HepG2 (cell line): ENCODE results near the gene EBF3.

Experiments used
- IKZF1 ChIP-seq: fragments of 450-650 bp; IDR thresholded peaks from 2 replicates; pipeline ENCODE4 v1.7.1; 2016
- MEIS1 ChIP-seq: sonication (generic); formaldehyde crosslinking; IDR thresholded peaks from 2 replicates; pipeline ENCODE4 v1.9.0; 2021; ENCODE audit warnings: mild to moderate bottlenecking, missing genetic modification reagents, moderate library complexity, borderline replicate concordance
- SAP130 ChIP-seq: IDR thresholded peaks from 2 replicates; pipeline ENCODE4 v1.6.1; 2016; ENCODE audit warnings: low read depth
- TEAD2 ChIP-seq: sonication (generic); formaldehyde crosslinking; IDR thresholded peaks from 2 replicates; pipeline ENCODE4 v1.9.0; 2021; ENCODE audit warnings: missing genetic modification reagents
- TMF1 ChIP-seq: sonication (generic); formaldehyde crosslinking; IDR thresholded peaks from 2 replicates; pipeline ENCODE4 v1.8.1; 2022; ENCODE audit warnings: low read depth, missing genetic modification reagents
- ZSCAN21 ChIP-seq: sonication (generic); formaldehyde crosslinking; IDR thresholded peaks from 2 replicates; pipeline ENCODE4 v1.8.0; 2022; ENCODE audit warnings: mild to moderate bottlenecking, missing genetic modification reagents, moderate library complexity, borderline replicate concordance
- TF ChIP-seq, protein P1 (sequence below): sonication (generic); IDR thresholded peaks from 2 replicates; pipeline ENCODE4 v1.6.1; 2016; ENCODE audit warnings: low read depth, borderline replicate concordance
- TF ChIP-seq, protein P2 (sequence below): sonication (generic); formaldehyde crosslinking; IDR thresholded peaks from 2 replicates; pipeline ENCODE4 v1.5.0; 2020; ENCODE audit warnings: mild to moderate bottlenecking, missing genetic modification reagents, moderate library complexity

DNA sequence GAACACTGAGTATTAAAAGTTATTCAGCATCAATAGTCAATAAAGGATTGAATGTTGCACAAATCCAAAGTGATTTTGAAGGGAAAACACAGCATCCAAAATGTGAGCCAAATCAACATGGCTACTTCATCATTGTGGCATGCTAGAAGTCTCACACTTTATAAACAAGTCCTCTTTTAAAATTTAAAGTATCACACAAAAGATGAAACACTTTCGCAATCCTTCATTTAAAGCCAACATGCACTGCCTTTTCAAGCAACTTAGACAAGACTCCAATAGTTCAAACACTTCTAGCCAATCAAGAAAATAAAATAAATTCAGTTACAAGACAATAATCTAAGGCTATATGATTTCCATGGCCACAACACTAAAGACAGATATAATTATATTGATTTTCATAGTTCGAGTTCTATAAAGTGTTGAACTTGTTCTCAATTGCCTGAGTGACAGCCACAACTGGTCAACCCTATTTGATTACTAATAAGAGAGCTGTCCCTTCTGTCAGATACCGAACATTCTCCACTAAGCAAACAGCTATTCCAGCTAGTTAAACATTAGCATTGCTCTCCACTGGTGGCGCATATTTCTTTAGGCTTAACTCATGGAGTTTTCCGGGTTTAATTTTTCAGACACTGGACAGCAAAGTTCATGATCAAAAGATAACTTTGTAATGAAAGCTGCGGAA lies 8.3 kb downstream of the EBF3 start:
- TF ChIP-seq, protein P1, sequence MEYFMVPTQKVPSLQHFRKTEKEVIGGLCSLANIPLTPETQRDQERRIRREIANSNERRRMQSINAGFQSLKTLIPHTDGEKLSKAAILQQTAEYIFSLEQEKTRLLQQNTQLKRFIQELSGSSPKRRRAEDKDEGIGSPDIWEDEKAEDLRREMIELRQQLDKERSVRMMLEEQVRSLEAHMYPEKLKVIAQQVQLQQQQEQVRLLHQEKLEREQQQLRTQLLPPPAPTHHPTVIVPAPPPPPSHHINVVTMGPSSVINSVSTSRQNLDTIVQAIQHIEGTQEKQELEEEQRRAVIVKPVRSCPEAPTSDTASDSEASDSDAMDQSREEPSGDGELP: no peak
- TF ChIP-seq TMF1: no peak
- TF ChIP-seq SAP130 (CRISPR knock-in tag): no peak
- no peak for TF ChIP-seq ZSCAN21 (CRISPR knock-in tag)
- no peak for TF ChIP-seq TEAD2
- TF ChIP-seq MEIS1 (CRISPR knock-in tag): no peak
- no peak for TF ChIP-seq IKZF1
- TF ChIP-seq, protein P2, sequence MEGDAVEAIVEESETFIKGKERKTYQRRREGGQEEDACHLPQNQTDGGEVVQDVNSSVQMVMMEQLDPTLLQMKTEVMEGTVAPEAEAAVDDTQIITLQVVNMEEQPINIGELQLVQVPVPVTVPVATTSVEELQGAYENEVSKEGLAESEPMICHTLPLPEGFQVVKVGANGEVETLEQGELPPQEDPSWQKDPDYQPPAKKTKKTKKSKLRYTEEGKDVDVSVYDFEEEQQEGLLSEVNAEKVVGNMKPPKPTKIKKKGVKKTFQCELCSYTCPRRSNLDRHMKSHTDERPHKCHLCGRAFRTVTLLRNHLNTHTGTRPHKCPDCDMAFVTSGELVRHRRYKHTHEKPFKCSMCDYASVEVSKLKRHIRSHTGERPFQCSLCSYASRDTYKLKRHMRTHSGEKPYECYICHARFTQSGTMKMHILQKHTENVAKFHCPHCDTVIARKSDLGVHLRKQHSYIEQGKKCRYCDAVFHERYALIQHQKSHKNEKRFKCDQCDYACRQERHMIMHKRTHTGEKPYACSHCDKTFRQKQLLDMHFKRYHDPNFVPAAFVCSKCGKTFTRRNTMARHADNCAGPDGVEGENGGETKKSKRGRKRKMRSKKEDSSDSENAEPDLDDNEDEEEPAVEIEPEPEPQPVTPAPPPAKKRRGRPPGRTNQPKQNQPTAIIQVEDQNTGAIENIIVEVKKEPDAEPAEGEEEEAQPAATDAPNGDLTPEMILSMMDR (CRISPR knock-in tag): 0 out of 2 replicates have a peak, but pooled peaks have one; percentile 4
